Osteocyte (in vitro differentiated cells): ENCODE measurements around the gene NIT2. TPM values are rescaled to one million over a fixed set of nuclear protein-coding genes. Genes with fewer than 3 reads are reported as not detected.
"Not testable (repeated sequence)": the region's sequence is repeated elsewhere in the genome, so short reads cannot be mapped to it uniquely, and the experiment has no call there.

Experiments used
- DNase-seq: peaks from one replicate; pipeline ENCODE4 v3.0.0; 2021; ENCODE audit warnings: mixed read lengths; ENCODE audit not compliant: unreplicated experiment; ENCODE audit errors: extremely low spot score
- H3K27ac Mint-ChIP-seq: one replicate; pipeline ENCODE4 v1.8.0; 2021; ENCODE audit warnings: mild to moderate bottlenecking, mixed read lengths; ENCODE audit not compliant: unreplicated experiment
- H3K27me3 Mint-ChIP-seq: one replicate; pipeline ENCODE4 v1.8.0; 2021; ENCODE audit warnings: mixed read lengths; ENCODE audit not compliant: unreplicated experiment
- H3K36me3 Mint-ChIP-seq: one replicate; pipeline ENCODE4 v1.8.0; 2021; ENCODE audit warnings: mixed read lengths; ENCODE audit not compliant: unreplicated experiment
- H3K4me1 Mint-ChIP-seq: one replicate; pipeline ENCODE4 v1.8.0; 2021; ENCODE audit warnings: mixed read lengths; ENCODE audit not compliant: unreplicated experiment
- H3K4me3 Mint-ChIP-seq: one replicate; pipeline ENCODE4 v1.8.0; 2021; ENCODE audit warnings: mild to moderate bottlenecking, moderate library complexity, mixed read lengths; ENCODE audit not compliant: unreplicated experiment
- H3K9me3 Mint-ChIP-seq: one replicate; pipeline ENCODE4 v1.8.0; 2021; ENCODE audit warnings: mixed read lengths; ENCODE audit not compliant: unreplicated experiment
- total RNA-seq: library from RNA; stranded (reverse); gene quantifications from 2 replicates; pipeline ENCODE4 v1.2.1, GENCODE V29; 2021
- TF ChIP-seq, protein P1 (sequence below): fragments of 200-600 bp; sonication (generic); IDR thresholded peaks from 2 replicates; pipeline ENCODE4 v1.5.0; 2021; ENCODE audit warnings: antibody characterized with exemption, mild to moderate bottlenecking, moderate library complexity

The NIT2 gene
- total RNA-seq, 1 donor from 2014 or later, result 46.3 TPM

DNA sequence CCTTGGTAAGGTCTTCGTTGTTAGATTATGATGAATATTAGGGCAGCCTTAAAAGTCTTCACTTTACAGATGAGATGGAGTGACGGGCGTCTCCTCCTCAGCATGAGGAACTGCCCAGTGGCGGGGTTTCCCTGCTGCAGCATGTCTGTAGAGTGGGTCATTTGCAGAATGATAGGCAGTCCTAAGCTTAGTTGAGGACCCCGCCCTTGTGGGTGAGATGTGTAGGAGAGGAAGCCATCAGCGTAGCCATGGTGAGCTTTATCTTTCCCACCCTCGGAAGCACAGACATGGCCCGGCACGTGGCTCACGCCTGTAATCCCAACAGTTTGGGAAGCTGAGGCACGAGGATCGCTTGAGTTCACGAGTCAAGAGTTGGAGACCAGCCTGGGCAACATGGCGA lies 877 bp downstream of the NIT2 start:
- Mint-ChIP-seq H3K4me3 (peak overlapping the region; percentile 80), H3K9me3 (no peaks in the 10 kb centered on the region), H3K36me3 (peaks cover 9% of the 10 kb centered on the region), H3K4me1 (peaks cover 19% of the 10 kb centered on the region), H3K27ac (peak overlapping the region; percentile 94), H3K27me3 (no peaks in the 10 kb centered on the region)
- TF ChIP-seq, protein P1, sequence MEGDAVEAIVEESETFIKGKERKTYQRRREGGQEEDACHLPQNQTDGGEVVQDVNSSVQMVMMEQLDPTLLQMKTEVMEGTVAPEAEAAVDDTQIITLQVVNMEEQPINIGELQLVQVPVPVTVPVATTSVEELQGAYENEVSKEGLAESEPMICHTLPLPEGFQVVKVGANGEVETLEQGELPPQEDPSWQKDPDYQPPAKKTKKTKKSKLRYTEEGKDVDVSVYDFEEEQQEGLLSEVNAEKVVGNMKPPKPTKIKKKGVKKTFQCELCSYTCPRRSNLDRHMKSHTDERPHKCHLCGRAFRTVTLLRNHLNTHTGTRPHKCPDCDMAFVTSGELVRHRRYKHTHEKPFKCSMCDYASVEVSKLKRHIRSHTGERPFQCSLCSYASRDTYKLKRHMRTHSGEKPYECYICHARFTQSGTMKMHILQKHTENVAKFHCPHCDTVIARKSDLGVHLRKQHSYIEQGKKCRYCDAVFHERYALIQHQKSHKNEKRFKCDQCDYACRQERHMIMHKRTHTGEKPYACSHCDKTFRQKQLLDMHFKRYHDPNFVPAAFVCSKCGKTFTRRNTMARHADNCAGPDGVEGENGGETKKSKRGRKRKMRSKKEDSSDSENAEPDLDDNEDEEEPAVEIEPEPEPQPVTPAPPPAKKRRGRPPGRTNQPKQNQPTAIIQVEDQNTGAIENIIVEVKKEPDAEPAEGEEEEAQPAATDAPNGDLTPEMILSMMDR, result no peak
- DNase-seq, result no peak

GRCh38 chr3:100336229-100336628 lies 1.7 kb downstream of the NIT2 start:
- H3K9me3 Mint-ChIP-seq, H3K27me3 Mint-ChIP-seq, DNase-seq, H3K4me3 Mint-ChIP-seq: not testable (repeated sequence)
- Mint-ChIP-seq H3K27ac (peak overlapping the region; percentile 29), H3K36me3 (peaks cover 16% of the 10 kb centered on the region), H3K4me1 (peaks cover 19% of the 10 kb centered on the region)

GRCh38 chr3:100338911-100339310 lies 4.4 kb downstream of the NIT2 start:
- no peak for DNase-seq
- Mint-ChIP-seq H3K4me1 (peaks cover 18% of the 10 kb centered on the region), H3K27ac (no peak overlapping the region), H3K27me3 (no peaks in the 10 kb centered on the region), H3K4me3 (no peak overlapping the region), H3K9me3 (peaks cover 6% of the 10 kb centered on the region), H3K36me3 (peaks cover 35% of the 10 kb centered on the region)
- TF ChIP-seq, protein P1, result no peak

DNA sequence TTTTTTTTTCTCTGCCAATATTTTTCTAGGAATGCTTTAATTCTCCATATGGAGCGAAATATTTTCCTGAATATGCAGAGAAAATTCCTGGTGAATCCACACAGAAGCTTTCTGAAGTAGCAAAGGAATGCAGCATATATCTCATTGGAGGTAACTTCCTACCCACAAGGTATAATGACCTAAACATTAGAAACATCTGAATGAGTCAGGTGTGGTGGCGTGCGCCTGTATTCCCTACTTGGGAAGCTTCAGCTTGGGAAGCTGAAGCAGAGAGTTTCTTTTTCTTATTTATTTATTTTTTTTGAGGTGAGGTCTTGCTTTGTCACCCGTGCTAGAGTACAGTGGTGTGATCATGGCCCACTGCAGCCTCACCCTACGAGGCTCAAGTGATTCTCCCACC lies 5.2 kb downstream of the NIT2 start:
- TF ChIP-seq, protein P1, result no peak
- no peak for DNase-seq
- H3K27ac Mint-ChIP-seq, result no peak overlapping the region
- peaks cover 40% of the 10 kb centered on the region for H3K36me3 Mint-ChIP-seq
- no peaks in the 10 kb centered on the region for H3K27me3 Mint-ChIP-seq
- peaks cover 6% of the 10 kb centered on the region for H3K9me3 Mint-ChIP-seq
- no peak overlapping the region for H3K4me3 Mint-ChIP-seq
- H3K4me1 Mint-ChIP-seq, result peaks cover 15% of the 10 kb centered on the region

DNA sequence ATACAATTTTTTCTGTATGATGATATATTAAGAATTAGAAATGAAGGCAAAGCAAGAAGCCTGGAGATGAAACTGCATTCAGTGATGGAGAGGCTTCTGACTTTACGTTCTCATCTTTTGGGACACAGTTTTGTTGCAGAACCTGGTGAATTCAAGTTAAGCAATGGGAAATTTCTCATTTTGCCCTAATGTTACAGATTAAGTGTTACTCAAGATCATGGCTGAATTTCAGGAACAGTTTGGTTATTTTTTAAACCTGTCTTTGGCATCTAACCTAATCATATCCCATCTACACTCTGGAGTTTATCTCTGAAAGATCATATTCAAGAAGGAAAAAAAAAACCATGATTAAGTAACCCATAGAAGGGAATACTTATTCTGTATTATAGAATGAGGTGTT lies 6.0 kb downstream of the NIT2 start:
- Mint-ChIP-seq H3K4me3 (no peak overlapping the region), H3K27me3 (no peaks in the 10 kb centered on the region), H3K4me1 (peaks cover 8% of the 10 kb centered on the region), H3K27ac (no peak overlapping the region), H3K36me3 (peaks cover 44% of the 10 kb centered on the region), H3K9me3 (peaks cover 6% of the 10 kb centered on the region)
- TF ChIP-seq, protein P1, result no peak
- DNase-seq, result no peak

DNA sequence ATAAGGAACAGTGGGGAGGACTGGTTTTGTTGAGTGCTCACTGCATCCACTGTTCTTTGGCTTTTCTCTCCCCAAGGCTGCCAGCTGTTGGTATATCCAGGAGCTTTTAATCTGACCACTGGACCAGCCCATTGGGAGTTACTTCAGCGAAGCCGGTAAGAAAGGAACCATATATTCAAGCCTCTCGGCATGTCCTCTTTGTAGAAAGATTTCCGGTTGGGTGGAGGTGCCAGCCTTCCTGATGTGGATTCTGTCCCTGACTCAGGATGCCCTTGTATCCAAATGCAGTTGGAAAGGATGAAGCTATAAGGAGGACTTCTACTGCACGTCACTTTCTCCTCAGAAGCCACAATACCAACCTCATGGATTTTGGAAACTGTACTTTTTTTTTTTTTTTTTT lies 14.2 kb downstream of the NIT2 start:
- no peaks in the 10 kb centered on the region for H3K9me3 Mint-ChIP-seq
- H3K27ac Mint-ChIP-seq, result no peak overlapping the region
- H3K36me3 Mint-ChIP-seq, result peaks cover 63% of the 10 kb centered on the region
- H3K4me1 Mint-ChIP-seq, result no peaks in the 10 kb centered on the region
- DNase-seq, result no peak
- TF ChIP-seq, protein P1, result no peak
- no peak overlapping the region for H3K4me3 Mint-ChIP-seq
- no peaks in the 10 kb centered on the region for H3K27me3 Mint-ChIP-seq

DNA sequence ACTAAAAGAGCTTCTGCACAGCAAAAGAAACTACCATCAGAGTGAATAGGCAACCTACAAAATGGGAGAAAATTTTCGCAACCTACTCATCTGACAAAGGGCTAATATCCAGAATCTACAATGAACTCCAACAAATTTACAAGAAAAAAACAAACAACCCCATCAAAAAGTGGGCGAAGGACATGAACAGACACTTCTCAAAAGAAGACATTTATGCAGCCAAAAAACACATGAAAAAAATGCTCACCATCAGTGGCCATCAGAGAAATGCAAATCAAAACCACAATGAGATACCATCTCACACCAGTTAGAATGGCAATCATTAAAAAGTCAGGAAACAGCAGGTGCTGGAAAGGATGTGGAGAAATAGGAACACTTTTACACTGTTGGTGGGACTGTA lies 17.2 kb downstream of the NIT2 start:
- not testable (repeated sequence) for H3K4me3 Mint-ChIP-seq, DNase-seq
- H3K36me3 Mint-ChIP-seq, result peaks cover 59% of the 10 kb centered on the region

More for the DNA sequence above, 17.2 kb downstream of the NIT2 start:
- not testable (repeated sequence) for H3K4me1 Mint-ChIP-seq, H3K27me3 Mint-ChIP-seq, H3K27ac Mint-ChIP-seq, H3K9me3 Mint-ChIP-seq
